HG02943 (cell line): ENCODE data around the gene DNMBP.
"Not testable (repeated sequence)": the region's sequence is repeated elsewhere in the genome, so short reads cannot be mapped to it uniquely, and the experiment has no call there.

Experiments used
- ATAC-seq: cut with Tn5 transposase; IDR thresholded peaks from one replicate; pipeline ENCODE4 v1.9.1; 2021; ENCODE audit warnings: mild to moderate bottlenecking, low read depth, moderate library complexity; ENCODE audit not compliant: unreplicated experiment

Gene DNMBP

DNA sequence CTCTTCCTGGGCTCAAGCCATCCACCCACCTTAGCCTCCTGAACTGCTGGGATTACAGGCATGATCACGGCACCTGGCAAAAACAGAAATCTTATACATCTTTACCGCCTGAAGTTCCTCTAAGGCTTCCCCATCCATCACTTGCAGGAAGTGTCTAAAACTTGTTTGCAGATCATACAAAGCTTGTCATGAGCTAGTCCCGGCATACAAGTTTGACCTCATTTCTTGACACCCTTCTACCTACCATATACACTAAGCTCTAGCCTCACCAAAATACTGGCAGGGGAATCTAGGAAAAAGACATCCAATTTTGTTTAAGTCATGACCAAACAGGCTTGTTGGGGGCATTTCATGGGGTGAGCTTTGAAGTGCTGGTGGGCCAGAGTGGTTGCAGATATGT, 14.5 kb downstream of the DNMBP start:
- no peak for ATAC-seq

DNA sequence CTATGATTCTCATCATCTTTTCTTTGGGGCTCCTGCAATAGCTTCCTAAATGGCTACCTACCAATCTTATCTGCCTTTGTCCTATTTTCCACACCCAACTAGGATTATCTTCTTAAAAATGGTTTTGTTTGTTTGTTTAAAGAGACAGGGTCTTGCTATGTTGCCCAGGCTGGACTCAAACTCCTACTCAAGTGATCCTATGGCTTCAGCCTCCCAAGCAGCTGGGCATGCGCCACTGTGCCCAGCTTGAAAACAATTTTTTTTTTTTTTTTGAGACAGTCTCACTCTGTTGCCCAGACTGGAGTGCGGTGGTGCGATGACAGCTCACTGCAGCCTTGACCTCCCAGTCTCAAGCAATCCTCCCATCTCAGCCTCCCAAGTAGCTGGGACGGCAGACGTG, 14.9 kb downstream of the DNMBP start:
- ATAC-seq = no peak

DNA sequence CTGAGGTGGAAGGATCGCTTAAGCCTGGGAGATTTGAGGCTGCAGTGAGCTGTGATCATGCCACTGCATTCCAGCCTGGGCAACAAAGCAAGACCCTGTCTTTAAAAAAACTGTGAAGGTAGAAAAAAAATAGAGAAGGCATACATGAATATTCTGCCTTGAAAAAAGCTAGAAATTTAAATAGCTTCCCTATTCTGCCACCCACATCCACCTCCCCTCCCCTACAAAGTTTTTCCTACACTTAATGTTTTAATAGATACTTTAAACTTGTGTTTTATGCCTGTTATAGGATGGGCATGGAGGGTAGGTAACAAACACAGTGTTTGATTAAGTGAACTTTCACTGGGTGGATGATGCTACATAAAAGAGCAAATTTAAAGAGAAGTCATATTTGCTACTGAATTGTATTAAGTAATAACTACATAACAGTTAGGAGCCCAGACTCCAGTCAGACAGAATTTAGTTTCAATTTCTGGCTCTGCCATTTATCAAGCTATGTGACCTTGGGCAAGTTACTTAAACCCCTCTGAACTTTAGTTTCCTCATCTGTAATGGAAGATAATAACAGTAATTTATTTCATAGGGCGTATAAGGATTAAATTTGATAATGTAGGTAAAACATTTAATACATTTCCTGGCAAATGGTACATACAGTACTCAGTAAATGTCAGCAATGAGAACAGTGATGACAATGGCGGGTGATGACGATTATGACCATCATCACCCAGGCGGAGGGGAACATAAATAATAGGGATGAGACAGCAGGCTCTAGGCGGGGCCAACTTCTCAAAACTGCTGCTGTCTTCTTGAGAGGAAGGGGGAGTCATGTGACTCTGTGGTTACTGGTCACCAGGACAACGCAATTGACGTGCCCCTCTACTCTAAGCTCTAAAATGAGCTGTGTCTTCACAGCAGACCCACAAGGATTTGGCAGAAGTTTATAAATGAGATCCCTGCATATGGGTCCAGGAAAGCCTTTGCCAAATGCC, 15.8 kb downstream of the DNMBP start:
- ATAC-seq = no peak

DNA sequence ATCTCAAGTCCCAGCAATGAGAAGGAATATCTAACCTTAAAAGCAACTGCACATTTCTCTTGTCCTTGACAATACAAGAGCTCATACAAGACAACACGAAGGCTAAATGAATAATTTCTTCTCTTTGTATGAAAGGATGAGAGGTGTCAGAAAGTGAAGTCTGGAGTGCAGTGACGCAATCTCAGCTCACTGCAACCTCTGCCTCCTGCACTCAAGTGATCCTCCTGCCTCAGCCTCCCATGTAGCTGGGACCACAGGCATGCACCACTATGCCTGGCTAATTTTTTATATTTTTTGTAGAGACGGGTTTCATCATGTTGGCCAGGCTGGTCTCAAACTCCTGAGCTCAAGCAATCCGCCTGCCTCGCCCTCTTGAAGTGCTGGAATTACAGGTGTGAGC, 24.1 kb downstream of the DNMBP start:
- ATAC-seq = not testable (repeated sequence)

DNA sequence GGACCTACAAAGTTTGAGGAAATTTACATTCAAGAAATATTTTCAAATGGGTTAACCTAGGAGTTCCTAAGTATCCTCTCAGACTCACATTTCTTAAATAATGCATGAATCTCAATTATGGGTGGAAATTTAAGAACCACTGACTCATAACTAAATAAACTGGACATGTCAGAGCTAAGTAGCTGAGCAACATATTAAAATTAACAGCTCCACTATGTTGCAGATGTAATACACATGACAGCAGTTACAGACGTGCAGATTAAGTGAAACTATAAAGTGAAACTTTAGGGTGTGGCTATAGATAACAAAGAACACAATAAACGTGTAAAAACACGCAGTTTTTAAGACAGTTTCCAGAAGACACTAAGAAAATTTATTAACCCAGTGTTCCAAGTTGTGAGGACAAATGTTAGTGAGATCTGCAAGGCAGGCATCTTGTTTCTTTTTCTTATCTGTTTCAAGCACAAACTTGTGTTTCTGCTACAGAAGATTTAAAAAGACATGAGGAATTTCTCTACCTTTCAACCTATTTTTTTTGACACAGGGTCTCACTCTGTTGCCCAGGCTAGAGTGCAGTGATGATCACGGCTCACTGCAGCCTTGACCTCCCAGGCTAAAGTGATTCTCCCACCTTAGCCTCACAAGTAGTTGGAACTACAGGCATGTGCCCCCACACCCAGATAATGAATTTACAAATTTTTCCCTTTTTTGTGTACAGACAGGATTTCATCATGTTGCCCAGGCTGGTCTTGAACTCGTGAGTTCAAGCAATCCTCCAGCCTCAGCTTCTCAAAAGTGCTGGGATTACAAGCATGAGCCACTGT, 25.3 kb downstream of the DNMBP start:
- ATAC-seq = no peak

DNA sequence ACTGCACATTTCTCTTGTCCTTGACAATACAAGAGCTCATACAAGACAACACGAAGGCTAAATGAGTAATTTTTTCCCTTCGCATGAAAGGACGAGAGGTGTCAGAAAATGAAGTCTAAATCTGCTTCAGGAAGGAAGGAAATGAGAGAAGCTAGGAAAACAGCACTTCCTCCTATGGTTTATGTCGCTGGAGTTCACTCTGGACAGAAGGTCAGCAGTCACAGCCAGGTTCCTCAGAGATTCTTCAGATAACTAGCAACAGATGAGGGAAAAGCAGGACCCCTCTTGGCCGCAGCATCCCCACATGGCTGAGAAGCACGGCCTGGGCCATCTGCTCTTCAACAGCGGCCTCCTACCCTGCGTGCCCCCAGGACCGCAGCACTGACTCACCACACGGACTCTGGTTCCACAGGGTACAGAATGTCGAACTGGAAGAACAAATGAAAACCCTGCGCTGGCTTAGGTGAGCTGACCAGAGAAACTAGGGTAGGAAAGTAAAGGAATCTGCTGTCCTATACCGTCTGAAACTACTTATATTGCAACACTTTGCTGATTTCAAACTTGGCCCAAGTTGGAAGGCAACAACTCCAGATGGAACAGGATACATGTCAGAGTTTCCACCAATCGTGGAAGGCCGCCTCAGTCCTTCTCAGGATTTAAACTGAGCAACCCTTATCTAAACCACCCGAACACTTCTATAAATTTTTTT, 26.3 kb downstream of the DNMBP start:
- ATAC-seq = no peak

DNA sequence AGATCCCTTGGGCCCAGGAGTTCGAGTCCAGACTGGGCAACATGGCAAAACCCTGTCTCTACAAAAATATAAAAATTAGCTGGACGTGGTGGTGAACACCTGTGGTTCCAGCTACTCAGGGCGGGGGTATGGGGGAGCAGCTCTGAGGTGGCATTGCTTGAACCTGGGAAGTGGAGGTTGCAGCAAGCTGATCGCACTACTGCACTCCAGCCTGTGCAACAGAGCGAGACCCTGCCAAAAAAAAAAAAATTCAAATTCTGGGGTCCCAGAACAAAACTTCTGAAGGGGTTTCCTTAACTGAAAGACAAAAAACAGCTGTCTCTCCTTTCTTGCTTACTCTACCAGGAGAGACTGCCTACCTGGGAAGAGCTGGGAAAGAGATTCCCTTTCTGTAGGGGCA, 27.0 kb downstream of the DNMBP start:
- no peak for ATAC-seq

DNA sequence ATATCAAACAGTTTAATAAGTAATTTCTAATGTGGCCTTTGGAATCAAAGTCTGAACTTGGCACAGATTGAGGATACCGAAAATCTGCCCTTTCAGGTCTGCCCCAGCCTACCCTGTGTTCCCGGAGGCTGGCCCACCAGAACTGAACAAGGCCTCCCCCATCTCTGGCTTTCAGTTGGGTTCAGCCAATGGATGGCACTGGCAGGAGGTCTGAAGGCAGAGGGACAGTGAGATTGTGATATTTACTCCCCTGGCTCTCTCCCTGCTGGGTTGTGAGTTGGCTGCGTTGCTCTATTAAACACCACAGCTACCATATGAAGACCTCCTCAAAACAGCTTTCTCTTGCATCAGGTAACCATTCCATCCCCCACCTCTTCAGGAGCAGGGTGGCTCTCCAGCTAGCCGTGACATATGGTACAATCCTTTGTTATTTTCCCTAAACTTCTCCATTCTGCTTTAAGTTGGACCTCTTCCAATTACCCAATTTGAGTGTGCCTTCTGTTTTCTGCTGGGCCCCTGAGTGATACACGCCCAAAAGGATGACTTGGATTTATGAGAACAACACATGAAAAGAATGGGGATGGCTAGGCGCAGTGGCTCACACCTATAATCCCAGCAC, 28.1 kb downstream of the DNMBP start:
- ATAC-seq = no peak

DNA sequence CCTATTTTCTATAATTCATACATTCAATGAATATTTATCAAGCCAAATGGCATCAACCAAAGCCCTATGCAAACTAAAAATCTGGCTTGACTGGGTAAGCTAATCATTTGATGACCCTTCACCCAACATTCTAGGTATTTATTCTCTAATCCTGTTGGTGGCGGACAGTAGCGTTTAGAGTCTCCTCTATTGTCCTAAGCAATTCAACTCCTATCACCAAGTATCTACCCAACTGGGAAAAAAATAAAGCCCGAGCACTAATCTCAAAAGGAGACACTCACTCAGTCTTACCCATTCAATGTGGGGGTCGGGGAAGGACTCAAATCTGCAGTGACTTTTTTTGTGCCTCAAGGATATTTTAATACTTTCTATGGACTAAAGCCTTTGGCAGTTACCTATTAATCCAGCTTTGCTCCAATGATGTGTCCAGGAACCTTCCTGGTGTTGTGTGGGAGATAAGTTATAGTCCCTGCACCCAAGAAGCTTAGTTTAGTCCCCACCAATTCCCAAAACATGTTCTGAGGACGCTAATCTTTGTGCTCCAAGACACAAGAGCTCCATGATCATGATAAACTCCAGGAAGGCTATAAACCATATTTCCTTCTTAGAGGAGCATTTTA, 30.6 kb downstream of the DNMBP start:
- no peak for ATAC-seq

DNA sequence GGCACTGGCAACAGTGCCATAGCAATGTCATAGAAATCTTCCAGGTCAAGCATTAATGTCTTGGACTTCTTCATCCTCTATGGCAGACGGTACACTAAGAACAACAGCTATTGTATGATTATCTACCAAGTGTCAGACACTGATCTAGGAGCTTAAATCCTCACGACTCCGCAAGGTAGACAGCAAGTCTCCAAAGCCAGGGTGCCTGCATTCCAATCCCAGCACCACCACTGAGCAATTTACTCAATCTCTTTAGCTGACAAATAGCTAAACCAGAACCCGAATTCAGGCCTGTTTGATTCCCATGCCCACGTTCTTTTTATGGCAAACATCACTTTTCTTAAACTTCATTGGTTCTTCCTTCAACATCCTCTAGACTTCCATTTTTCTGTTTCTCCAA, 31.8 kb downstream of the DNMBP start:
- ATAC-seq = no peak

DNA sequence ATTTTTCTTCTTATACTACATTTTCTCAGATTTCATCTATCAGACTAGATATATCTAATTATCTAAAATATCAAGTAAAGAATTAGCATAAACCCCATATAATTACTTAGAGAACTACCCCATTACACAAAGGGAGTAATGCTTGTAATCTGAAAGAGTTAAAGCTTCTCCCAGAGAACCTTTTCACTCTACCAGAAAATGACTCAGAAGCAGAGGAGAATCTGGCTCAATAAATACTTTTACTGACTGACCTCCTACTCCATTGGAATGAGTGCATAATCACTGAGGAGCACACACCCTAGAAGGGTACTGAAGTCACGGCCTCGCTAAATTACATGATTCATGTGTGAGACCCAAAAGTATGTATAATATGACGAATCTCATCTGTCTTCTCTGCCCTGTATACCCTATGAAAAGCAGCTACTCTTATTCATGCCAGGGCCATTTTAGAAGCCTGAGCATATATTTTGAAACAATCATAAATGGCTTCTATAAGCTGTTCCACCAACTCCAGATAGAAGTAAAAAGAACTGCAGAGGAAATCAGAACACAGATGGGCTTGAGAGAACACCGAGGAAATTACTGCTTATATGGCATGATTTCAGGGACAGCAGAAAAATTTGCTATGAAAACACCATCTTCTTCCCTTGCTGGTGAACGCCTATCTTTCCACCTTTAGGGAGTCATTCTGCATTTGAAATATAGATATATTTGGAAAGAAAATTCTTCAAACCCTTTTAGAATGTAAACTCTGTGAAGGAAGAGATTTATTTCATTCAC, 32.7 kb downstream of the DNMBP start:
- no peak for ATAC-seq

DNA sequence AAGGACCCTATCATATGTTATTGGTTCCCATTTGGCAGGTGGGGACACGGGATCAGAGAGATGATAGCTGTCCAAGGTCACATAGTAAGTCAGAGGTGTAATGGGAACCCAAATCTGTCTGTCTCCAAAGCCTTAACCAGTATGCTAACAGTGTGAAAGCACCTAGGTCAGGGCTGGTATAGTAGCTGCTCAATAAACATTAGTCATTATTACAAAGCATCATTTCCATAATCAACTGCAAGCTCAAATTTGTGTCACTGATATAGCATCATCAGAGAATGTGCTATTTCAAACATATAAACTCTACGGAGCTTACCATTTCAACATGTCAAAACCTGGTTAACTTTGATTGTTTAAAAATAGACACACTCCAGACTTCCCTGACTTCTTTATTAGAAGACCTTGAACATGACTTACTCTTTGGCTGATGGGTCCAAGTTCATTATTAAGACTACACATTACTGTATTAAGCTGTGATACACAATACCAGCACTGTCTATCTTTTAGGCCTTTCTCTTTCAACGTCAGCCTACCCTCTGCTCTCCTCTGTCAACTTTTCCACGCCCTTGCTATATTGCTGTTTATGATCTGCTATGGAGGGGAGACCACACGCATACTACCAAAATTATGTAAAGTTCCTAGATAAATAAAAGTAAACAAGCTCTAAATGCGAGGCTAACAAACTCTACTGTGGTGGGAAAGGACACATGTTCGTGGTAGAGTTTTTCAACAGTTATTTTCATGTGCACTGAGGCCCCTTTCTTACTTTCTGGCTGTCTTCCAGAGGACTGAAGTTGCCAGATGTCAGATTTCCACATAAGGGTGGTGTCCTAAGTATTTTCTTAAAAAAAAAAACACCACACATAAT, 33.6 kb downstream of the DNMBP start:
- no peak for ATAC-seq

DNA sequence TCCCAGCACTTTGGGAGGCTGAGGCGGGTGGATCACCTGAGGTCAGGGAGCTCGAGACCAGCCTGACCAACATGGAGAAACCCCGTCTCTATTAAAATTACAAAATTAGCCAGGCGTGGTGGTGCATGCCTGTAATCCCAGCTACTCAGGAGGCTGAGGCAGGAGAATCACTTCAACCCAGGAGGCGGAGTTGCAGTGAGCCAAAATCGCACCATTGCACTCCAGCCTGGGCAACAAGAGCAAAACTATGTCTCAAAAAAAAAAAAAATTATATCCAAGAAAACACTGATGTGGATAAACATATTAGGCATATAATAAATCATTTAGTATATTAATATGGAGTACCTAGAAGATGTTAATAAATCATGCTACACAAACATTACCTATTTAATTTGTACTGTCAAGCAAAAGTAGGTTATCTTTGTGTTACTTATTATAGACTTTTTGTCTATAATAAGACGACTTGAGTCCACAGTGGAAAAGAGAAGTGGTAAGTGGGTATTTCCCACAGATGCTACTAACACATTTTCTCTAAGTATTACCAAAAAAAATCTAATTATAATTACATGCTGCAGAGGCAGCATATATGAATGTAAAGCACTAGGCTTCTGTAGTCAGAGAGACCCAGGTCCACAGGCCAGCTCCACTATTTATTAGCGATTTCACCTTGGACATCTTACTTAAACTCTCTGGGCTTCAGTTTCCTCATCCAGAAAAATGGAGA, 34.5 kb downstream of the DNMBP start:
- no peak for ATAC-seq

DNA sequence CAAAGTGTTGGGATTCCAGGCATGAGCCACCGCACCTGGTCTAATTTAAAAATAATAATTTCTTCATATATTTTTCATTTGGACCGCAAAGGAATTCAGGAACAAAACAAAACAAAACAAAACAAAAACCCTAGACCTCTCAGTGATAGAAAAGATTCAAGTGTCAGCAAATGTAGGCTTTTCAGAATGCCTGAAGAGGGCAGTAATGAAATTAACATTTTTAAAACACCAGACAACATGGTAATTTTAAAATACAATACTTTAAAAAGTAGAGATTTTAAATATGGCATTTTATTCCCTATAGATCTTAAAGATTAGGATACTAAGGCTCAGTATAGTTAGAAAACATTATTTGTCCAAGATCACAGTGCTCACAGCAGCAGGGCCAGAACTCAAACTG, 36.6 kb downstream of the DNMBP start:
- no peak for ATAC-seq

DNA sequence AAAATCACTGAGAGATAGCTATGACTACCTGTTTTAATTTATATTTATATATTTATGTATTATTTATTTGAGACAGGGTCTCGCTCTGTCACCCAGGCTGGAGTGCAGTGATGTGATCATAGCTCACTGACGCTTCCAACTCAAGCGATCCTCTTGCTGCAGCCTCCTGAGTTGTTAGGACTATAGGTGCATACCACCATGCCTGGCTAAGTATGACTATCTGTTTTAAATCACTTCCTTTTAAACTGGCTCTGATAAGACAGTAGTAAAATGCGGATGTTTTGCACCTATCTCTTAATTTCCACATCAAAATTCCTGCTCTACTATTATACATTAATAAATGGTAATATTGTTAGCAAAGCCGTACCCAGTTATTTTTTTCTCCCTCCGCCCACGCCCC, 41.8 kb downstream of the DNMBP start:
- no peak for ATAC-seq

DNA sequence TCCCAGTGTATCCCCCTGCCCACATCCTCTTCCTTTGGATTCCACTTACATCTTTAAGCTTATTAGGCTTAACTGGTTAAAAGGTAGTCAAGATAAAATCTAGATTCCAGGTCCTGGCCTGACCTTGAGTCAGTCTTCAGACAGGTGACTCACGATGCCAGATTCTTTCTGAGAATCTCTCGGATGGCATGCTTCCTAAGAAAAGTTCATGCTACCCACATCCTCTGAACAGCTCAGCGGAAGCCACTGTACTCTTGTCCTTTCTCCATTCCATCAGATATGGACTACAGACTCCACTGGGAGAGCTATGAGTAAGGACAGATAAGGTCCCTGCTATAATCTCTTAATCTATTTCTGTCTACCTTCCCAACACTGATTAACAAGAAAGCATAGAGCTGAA, 43.4 kb downstream of the DNMBP start:
- no peak for ATAC-seq

DNA sequence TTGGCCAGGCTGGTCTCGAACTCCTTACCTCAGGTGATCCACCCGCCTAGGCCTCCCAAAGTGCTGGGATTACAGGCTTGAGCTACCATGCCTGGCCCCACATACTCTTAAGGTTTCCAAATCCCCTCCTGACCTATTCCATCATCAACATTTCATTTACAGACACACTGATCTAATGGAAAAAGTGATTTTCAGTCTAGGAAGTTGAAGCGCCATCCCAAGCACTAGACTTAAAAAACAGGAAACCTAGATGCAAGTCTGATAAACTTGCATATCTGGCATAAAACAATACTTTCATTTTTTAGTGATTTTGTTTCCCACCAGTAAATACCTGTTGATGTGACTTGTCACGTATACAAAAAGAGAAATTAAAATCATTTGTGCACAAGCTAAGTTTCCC, 44.0 kb downstream of the DNMBP start:
- no peak for ATAC-seq

DNA sequence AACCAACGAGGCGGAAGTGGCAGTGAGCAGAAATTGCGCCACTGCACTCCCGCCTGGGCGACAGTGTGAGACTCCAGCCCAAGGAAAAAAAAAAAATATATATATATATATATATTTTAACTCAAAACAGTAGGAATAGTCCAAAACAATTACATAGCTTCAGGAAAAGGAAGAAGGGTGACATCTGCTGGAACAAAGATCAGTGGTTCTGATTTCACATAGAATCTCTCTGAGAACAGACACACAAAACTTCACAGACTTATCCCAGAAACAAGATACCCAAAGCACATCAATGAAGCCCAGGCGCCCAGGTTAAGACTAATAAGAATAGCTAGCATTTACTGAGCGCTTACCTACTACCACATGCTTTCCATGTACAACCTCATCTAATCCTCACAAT, 45.0 kb downstream of the DNMBP start:
- no peak for ATAC-seq
